SH-SY5Y (cell line): ENCODE measurements around the gene RSRC1.

Experiments
- GATA2 ChIP-seq: IDR thresholded peaks from 2 replicates; pipeline ENCODE4 v1.6.1; 2011; ENCODE audit warnings: mild to moderate bottlenecking, low read depth, low read length
- GATA3 ChIP-seq: IDR thresholded peaks from 2 replicates; pipeline ENCODE4 v1.6.1; 2011; ENCODE audit warnings: low read depth, mild to moderate bottlenecking, low read length, moderate library complexity

GRCh38 chr3:158097081-158097592 is 12.8 kb upstream of the RSRC1 start:
- TF ChIP-seq GATA2 = no peak
- no peak for TF ChIP-seq GATA3
